Liver (tissue), 3 donors: Measurements from ENCODE around the gene LUC7L.

Experiments used
- ATF3 ChIP-seq: IDR thresholded peaks from 2 replicates; pipeline ENCODE4 v1.6.1; 2016; ENCODE audit warnings: antibody characterized with exemption
- FOXA2 ChIP-seq: IDR thresholded peaks from 2 replicates; pipeline ENCODE4 v1.6.1; 2016; ENCODE audit warnings: antibody characterized with exemption
- GABPA ChIP-seq, 2 donors: IDR thresholded peaks in 1 of 2; conservative IDR thresholded peaks in 1 of 2; 2 replicates each; pipeline ENCODE4 v1.6.1; 2016; ENCODE audit warnings: antibody characterized with exemption in 2 of 2, mild to moderate bottlenecking in 1 of 2, moderate library complexity in 1 of 2
- HNF4G ChIP-seq: IDR thresholded peaks from 2 replicates; pipeline ENCODE4 v1.6.1; 2016; ENCODE audit warnings: antibody characterized with exemption
- RAD21 ChIP-seq, 2 donors: IDR thresholded peaks; 2 replicates each; pipeline ENCODE4 v1.6.1; 2016; ENCODE audit warnings: antibody characterized with exemption in 2 of 2, mild to moderate bottlenecking in 2 of 2
- REST ChIP-seq: IDR thresholded peaks from 2 replicates; pipeline ENCODE4 v1.6.1; 2016; ENCODE audit warnings: antibody characterized with exemption, mild to moderate bottlenecking
- SP1 ChIP-seq: IDR thresholded peaks from 2 replicates; pipeline ENCODE4 v1.6.1; 2018; ENCODE audit warnings: antibody characterized with exemption, mild to moderate bottlenecking
- TAF1 ChIP-seq: conservative IDR thresholded peaks from 2 replicates; pipeline ENCODE4 v1.6.1; 2016; ENCODE audit warnings: antibody characterized with exemption, mild to moderate bottlenecking
- YY1 ChIP-seq: IDR thresholded peaks from 2 replicates; pipeline ENCODE4 v1.6.1; 2016; ENCODE audit warnings: antibody characterized with exemption, mild to moderate bottlenecking
- TF ChIP-seq, protein P1 (sequence below): fragments of 150-350 bp; IDR thresholded peaks from 2 replicates; pipeline ENCODE4 v1.5.1; 2017; ENCODE audit warnings: improper control_type of control experiment, low read depth, low read length; ENCODE audit not compliant: missing input control
- TF ChIP-seq, protein P2 (sequence below): IDR thresholded peaks from 2 replicates; pipeline ENCODE4 v1.6.1; 2016; ENCODE audit warnings: antibody characterized with exemption
- donor health status: healthy.
- donor health status: healthy.

DNA sequence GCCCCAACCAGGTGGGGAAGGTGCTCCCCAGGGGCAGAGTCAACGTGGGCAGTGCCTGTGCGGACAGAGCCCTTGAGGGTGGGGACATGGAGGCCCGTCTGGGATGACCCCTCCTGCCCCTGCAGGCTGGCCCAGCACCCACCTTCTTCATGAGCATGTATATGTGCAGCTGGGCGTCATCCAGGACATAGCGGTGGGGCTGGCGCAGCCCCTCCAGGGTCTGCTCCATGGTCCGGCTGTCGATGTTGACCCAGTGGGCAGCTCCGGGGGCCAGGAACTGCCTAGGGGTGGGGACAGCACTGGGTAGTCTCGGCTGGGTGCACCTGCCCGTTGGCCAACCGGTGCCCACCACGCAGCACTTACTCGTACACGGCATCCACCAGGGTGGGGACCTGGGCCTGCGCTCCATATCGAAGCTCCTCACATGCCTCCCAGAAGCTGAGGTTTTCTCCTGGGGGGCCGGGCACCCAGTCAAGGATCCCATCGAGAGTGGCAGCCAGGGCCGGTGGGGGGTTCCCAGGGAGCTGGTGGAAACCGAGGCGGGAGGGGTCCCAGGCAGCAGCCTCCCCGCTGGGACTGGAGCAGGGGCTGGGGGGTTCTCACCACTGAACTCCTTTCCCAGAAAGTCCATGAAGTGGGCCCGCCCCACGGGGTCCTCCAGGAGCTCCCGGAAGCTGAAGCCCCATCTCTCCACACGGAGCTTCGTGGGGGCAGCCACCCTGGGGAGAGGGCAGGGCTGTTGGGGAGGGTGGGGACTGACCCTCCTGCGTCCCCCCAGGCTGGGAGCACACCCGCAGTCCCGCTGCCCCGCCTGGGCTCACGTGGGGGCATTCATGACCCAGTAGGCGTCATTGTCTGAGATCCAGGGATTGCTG, 41.4 kb upstream of the LUC7L start:
- TF ChIP-seq, protein P1, sequence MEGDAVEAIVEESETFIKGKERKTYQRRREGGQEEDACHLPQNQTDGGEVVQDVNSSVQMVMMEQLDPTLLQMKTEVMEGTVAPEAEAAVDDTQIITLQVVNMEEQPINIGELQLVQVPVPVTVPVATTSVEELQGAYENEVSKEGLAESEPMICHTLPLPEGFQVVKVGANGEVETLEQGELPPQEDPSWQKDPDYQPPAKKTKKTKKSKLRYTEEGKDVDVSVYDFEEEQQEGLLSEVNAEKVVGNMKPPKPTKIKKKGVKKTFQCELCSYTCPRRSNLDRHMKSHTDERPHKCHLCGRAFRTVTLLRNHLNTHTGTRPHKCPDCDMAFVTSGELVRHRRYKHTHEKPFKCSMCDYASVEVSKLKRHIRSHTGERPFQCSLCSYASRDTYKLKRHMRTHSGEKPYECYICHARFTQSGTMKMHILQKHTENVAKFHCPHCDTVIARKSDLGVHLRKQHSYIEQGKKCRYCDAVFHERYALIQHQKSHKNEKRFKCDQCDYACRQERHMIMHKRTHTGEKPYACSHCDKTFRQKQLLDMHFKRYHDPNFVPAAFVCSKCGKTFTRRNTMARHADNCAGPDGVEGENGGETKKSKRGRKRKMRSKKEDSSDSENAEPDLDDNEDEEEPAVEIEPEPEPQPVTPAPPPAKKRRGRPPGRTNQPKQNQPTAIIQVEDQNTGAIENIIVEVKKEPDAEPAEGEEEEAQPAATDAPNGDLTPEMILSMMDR, result no peak
- no peak for TF ChIP-seq SP1
- no peak for TF ChIP-seq TAF1
- TF ChIP-seq, protein P2, sequence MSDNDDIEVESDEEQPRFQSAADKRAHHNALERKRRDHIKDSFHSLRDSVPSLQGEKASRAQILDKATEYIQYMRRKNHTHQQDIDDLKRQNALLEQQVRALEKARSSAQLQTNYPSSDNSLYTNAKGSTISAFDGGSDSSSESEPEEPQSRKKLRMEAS, result no peak
- no peak for TF ChIP-seq REST
- no peak for TF ChIP-seq YY1
- TF ChIP-seq FOXA2, result no peak
- TF ChIP-seq GABPA (IDR thresholded peaks at IDR 0.05 in 1 of 2, conservative IDR thresholded peaks at IDR 0.05 in 1 of 2), result no peak
- TF ChIP-seq RAD21 (IDR thresholded peaks at IDR 0.05), result no peak
- TF ChIP-seq ATF3, result no peak
- no peak for TF ChIP-seq HNF4G
